HTR-8/SVneo (cell line): ENCODE results near the gene OR2A14.
"Not testable (repeated sequence)": the region's sequence is repeated elsewhere in the genome, so short reads cannot be mapped to it uniquely, and the experiment has no call there.

Experiments used
- DNase-seq: peaks from one replicate; pipeline ENCODE4 v3.0.0; 2011; ENCODE audit warnings: low spot score, mixed read lengths; ENCODE audit not compliant: insufficient read length
- FAIRE-seq: peaks from 2 replicates; lab custom pipeline; 2011; peaks lifted over from hg19 to GRCh38; lab: Jason Lieb, UNC

Gene OR2A14, protein sequence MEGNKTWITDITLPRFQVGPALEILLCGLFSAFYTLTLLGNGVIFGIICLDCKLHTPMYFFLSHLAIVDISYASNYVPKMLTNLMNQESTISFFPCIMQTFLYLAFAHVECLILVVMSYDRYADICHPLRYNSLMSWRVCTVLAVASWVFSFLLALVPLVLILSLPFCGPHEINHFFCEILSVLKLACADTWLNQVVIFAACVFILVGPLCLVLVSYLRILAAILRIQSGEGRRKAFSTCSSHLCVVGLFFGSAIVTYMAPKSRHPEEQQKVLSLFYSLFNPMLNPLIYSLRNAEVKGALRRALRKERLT

DNA sequence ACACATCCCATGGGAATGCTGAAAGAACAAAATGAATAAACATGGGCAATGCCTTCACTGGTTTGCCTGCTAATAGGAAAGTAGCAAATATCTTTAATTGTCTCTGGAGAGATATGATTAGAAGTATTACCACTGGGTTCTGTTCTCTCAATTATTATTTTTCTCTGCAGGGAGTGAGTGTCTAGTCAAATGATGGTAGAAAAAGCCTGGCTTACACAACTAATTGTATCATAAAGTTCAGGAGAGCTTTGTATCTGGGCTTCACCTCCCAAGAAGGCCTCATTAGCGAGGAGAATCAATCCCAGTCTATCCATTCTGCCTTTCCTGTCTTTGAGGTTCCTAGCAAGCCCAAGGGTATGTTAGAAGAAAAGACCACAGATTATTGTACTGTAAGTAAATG, at the start of gene OR2A14:
Gene OR2A14 (plus strand): TSS at position 301 of the 400 bp plus-strand sequence. CDS start 5,937 bp downstream, outside the sequence.
- DNase-seq (no peak), FAIRE-seq (no peak)

DNA sequence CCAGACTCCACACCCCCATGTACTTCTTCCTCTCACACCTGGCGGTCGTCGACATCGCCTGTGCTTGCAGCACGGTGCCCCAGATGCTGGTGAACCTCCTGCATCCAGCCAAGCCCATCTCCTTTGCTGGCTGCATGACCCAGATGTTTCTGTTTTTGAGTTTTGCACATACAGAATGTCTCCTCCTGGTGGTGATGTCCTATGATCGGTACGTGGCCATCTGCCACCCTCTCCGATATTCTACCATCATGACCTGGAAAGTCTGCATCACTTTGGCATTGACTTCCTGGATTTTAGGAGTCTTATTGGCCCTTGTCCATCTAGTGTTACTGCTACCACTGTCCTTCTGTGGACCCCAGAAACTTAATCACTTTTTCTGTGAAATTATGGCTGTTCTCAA, 48.6 kb upstream of the OR2A14 start:
- no peak for FAIRE-seq

DNA sequence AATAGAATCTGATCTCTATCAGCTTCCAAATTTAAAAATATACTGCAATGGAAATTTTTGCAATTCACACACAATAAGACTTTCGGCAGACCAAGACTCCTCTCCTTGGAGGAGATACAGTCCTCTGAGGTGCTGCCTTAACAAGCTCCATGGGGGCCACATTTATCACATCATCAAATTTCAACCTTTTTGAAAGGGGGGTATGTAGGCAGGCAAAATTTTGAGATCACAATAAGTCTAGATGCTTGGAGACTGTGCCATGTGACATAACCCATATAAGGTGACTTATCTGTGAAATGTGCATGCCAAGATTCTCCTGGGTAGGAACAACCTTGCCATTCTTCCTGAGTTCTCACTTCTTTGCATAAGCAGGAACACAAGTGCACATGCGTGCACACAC, 37.0 kb upstream of the OR2A14 start, which contains the start of gene OR2A12:
Gene OR2A12 (plus strand): TSS at position 301 of the 400 bp plus-strand sequence. CDS start 8,830 bp downstream, outside the sequence.
- DNase-seq (no peak), FAIRE-seq (no peak)

More for the DNA sequence above, 48.6 kb upstream of the OR2A14 start:
- DNase-seq = no peak

DNA sequence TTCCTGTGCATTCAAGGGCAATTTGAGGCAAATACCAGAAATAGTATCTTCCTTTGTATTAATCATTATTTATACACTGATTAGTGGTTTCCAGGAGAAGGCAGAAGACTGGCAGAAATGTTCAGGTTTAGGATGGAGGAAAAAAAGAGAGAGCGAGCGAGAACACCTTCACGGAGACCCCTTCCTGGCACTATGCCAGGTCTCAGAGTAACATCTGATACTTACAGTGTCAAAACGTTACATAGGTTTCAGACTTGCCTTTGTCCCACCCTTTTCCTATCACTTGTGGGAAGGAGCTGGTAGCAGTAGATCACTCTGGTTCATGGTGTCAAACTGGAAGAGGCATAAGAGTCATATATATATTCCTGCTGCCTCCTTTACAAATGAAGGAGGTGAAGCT, 36.2 kb upstream of the OR2A14 start:
- no peak for DNase-seq
- FAIRE-seq = no peak

DNA sequence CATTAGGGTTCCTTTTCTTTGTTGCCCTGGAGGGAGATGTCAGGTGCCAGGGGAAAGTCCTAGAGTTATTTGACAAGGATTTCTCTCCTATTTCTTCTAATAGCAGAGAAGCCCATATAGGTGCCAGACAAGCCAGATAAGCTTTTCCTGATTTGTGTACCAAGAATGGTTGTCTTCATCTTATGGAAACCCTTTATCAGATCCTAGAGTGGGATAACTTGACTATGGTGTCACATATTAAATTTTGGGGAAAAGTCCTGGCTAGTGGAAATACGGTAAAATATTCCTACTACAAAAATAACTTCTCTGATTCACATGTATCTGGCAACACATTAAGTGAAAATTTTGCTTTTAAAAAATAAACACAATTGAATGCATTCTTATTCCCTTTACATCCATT, 35.7 kb upstream of the OR2A14 start:
- no peak for DNase-seq
- no peak for FAIRE-seq

DNA sequence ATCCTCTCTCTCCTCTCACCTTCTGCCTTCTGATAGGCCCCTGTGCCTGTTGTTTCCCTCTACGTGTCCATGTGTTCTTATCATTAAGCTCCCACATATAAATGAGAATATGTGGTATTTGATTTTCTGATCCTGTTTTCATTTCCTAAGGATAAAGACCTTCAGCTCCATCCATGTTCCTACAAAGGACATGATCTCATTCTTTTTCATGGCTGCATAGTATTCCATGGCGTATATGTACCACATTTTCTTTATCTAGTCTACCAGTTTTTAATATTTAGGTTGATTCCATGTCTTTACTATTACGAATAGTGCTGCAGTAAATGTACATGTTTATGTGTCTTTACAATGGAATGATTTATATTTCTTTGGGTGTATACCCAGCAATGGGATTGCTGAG, 32.3 kb upstream of the OR2A14 start:
- no peak for DNase-seq
- FAIRE-seq = no peak

DNA sequence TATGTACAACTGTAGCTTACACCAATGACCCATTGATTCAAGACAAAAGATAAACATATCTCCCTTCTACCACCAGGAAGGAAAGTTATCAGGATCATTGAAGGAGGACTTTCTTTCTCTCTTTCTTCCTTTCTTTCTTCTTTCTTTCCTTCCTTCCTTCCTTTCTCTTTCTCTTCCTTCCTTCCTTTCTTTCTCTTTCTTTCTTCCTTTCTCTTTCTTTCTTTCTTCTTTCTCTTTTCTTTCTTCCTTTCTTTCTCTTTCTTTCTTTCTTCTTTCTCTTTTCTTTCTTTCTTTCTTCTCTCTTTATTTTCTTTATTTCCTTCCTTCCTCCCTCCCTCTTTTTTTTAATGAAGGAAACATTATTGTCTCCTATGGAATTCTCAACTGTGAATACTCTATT, 24.2 kb upstream of the OR2A14 start:
- DNase-seq (no peak), FAIRE-seq (no peak)

DNA sequence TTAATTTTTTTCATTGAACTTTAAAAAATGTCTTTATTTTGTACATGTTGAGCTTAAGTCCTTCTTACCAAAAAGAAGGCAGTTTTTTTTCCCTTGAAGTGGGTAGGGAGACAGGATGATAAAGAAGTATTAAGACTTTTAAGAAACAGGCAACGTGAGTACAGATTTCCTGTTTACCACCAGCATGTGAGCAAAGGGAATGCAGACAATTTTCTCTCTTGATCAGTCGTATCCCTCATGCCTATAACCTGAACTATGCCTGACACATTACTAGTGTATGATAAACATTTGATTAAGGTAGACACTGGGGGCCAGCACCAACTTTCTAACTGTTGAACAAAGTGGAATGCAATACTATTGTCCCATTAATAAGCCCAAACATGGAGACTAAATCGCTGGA, 22.4 kb upstream of the OR2A14 start:
- DNase-seq (no peak), FAIRE-seq (no peak)

DNA sequence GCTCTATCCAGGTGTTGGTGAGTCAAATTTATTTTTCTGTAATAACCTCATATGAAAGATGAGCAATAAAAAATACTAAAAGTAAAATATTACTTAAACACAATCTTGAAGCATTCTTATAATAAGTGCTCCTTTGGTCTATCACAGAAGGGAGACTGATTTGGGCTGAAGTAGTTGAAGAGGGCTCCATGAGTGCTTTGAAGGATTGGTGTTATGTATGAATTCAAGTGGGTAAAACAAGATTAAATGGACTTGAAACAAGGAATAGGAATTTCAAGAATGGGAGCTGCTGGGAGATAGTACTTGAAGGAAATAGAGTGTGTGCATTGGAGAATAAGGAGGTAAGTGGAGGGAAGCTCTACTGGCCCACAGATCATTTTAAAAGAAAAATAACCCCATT, 20.9 kb upstream of the OR2A14 start:
- no peak for DNase-seq
- FAIRE-seq = no peak

DNA sequence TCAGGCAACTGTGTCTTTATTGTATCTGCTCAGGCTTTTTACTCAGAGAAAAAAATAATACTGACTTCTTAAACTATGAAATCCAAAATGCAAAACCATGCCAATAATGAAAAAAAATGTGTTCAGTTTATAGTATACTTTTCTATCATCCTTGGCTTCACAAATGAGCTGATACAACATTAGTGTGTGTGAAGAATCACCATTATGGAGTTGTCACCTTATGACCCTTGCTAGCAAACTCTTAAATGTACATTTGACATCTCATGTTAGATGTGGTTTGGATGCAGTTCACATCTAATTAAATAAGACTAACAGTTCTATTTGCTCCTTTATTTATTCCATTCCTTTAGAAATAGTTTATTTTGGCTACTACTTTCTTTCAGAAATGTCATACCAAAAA, 17.8 kb upstream of the OR2A14 start:
- FAIRE-seq (no peak), DNase-seq (no peak)

DNA sequence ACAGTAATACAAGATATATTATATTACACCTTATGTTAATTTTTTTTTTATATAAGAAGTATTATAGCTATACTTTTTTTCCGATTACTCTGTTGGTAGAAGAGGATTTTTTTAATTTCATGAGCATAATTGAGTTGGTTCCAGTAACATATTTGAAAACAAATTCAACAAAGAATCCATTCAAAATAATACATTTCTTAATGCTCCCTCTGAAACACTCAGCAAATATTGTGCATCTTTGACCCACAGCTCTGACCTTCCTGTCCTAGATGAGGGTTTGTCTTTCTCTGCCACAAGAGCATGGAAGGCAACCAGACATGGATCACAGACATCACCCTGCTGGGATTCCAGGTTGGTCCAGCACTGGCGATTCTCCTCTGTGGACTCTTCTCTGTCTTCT, 13.7 kb upstream of the OR2A14 start, which contains the start of gene OR2A2:
Gene OR2A2 (plus strand): TSS at position 301 of the 400 bp plus-strand sequence. CDS start 0 bp downstream, at position 301.
- no peak for FAIRE-seq
- no peak for DNase-seq

DNA sequence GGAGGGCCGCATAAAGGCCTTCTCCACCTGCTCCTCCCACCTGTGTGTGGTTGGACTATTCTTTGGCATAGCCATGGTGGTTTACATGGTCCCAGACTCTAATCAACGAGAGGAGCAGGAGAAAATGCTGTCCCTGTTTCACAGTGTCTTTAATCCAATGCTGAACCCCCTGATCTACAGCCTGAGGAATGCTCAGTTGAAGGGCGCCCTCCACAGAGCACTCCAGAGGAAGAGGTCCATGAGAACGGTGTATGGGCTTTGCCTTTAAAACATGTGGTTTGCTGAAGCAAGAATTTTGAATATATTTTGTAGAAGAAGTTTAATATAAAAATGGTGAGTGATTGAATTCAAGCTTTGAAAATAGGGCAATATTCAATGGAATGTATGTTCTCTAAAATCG, 12.7 kb upstream of the OR2A14 start:
- DNase-seq (no peak), FAIRE-seq (no peak)

DNA sequence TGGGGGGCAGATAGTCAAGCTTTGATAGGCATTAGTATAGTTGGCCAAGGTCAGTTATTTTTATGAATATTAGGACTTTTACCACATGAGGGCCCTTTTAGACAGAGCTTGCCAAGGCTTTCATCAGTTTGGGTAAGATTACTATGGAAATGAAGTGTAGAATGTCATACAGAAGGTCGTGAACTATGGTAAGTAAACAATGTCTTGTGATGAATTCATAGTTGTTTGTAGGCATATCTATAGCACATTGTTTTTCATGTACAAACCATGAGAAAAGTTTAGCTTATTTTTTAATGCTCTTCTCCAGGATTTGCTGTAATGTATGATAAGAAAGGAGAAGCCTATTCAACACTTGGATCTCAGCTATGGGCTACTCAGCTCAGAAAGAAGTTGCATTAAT, 9.3 kb upstream of the OR2A14 start:
- no peak for DNase-seq
- FAIRE-seq = no peak

DNA sequence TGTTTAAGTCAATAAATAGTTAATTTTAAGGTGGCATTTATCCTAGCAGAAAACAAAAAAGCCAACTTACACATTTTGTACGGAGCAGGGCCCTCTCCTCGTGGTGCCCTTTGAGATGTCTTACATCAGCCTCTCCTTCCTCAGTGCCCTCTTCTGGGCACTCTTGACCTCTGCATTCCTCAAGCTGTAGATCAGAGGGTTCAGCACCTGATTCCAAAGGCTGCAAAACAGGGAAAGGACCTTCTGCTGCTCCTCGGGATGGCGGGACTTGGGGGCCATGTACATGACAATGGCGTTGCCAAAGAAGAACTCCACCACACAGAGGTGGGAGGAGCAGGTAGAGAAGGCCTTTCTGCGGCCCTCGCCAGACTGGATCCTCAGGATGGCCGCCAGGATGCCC, 4.6 kb upstream of the OR2A14 start:
- FAIRE-seq = no peak

DNA sequence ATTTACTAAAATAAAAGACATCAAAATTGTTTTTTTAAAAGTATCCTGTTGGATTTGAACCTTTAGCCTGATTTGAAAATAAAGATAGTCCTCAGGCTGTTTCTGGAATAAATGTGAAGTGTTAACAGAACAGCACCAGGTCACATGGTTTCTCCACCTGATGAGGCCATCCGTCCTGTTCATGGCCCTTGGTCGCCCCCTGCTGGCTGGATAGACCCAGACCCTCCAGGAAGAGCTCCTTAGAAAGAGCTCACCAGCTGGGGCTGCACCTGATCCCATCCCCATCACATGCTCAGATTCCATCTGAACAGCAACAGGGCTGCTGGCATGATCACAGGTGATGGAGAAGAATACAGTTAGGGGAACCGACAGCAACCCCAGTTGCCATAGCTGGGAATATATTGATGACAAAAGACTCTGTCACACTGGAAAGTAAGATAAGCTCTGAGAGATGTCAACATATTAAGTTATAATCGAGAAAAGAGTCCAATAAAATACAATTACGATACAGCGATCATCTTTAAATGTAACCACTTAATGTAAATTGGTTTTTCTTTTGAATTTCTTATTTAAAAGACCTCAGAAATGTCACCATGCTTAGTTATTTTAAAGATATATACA, 4.8 kb downstream of the OR2A14 start:
- DNase-seq (peak; percentile 59), FAIRE-seq (no peak)

More for the DNA sequence above, 4.6 kb upstream of the OR2A14 start:
- no peak for DNase-seq

DNA sequence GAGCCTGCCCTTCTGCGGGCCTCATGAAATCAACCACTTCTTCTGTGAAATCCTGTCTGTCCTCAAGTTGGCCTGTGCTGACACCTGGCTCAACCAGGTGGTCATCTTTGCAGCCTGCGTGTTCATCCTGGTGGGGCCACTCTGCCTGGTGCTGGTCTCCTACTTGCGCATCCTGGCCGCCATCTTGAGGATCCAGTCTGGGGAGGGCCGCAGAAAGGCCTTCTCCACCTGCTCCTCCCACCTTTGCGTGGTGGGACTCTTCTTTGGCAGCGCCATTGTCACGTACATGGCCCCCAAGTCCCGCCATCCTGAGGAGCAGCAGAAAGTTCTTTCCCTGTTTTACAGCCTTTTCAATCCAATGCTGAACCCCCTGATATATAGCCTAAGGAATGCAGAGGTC, 6.6 kb downstream of the OR2A14 start:
- DNase-seq, FAIRE-seq: not testable (repeated sequence)

DNA sequence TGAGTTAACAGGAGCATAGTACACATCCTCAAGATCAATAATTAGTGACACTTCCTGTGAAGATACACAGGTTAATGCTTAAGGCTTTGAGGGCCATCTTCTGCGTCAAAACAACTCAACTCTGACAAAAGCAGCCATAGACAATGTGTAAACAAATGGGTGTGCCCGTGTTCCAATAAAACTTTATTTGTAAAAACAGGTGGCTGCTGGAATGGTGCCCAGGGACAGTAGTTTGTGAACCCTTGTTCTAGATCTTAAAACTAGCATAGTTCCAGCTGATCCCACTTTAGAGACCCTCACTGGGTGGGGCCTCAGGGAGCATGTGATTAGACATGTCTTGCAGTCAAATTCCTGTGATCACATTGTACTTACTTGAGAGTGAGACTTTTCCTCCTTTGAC, 7.8 kb downstream of the OR2A14 start:
- DNase-seq (no peak), FAIRE-seq (no peak)

DNA sequence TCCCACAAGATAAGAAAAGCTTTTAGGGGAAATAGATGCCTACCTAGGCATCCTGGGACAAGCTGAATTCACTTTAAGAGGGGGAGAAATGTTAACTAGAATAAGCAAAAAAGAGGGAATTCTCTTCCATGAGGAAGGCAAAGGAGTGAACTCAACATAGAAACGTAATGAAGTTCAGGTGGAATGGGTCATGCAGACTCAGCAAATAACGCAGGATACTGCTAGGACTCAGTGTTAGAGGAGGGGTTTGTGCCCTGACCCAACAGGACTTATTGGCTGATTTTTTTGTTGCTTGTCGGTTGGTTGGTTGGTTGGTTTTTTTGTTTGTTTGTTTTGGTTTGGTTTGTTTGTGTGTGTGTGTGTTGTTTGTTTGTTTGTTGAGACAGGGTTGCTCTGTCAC, 9.3 kb downstream of the OR2A14 start:
- FAIRE-seq = no peak
- no peak for DNase-seq

DNA sequence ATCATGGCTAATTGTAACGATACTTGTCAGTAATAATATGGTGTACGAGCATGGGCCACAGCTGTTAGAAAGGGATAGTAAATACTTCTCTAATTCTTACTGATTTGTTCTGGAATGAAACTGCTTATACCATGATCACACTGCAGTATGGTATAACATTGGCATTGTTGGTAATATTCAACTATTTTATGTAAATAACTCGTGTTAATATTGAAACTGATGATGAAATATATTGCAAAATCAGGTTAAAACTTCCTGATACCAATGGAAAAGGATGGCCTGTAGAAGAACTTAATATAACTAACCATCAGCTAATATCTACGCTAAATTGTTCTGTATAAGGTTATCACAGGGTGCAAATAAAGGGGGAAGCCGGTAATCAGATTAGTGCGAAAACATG, 10.3 kb downstream of the OR2A14 start:
- FAIRE-seq (no peak), DNase-seq (no peak)

DNA sequence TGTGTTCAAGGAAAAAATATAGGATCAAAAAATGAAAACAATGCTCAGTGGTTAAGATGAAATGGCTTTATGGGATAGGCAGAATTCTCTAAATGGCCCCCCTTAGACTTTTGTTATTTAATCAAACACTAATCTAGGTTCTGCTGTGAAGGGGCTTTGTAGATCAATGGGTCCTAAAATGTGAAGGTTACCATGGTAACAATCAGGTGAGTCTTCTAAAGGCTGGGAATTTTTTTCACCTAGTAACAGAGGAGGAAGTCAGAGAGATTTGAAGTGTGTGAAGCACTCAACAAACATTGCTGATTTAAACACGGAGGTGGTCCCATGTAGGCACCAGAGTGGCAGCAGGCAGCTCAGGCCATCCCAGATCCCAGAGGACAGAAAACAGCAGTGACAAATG, 11.1 kb downstream of the OR2A14 start:
- no peak for DNase-seq
- FAIRE-seq = no peak

DNA sequence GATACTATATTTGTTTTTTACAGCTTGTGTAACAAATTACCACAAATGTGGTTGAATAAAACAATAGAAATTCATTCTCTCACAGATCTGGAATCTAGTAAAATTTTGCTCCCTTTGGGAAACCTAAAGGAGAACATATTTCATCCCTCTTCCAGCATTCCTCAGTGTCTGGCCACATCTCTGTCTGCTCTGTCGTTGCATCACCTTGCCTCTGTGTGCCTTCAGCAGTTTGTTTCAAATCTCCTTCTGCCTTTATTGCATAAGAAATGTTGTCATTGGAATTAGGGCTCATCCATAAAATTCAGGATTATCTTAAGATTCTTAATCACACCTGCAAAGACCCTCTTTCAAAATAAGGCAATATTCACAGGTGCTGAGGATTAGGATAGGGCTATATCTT, 14.5 kb downstream of the OR2A14 start:
- DNase-seq (no peak), FAIRE-seq (no peak)

DNA sequence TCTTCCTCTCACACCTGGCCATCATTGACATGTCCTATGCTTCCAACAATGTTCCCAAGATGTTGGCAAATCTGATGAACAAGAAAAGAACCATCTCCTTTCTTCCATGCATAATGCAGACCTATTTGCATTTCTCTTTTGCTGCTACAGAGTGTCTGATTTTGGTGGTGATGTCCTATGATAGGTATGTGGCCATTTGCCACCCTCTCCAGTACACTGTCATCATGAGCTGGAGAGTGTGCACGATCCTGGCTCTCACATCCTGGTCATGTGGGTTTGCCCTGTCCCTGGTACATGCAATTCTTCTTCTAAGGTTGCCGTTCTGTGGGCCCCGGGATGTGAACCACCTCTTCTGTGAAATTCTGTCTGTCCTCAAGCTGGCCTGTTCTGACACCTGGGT, 19.2 kb downstream of the OR2A14 start:
- FAIRE-seq (no peak), DNase-seq (no peak)
